Lower lobe of right lung (tissue), 2 donors: ENCODE results near the gene TOX2. TPM values are rescaled to one million over a fixed set of nuclear protein-coding genes. Genes with fewer than 3 reads are reported as not detected.

Experiments
- ATAC-seq, 2 donors: fragments of 200-7000 bp; cut with Tn5 transposase; one replicate each; pipeline ENCODE4 v1.9.1; 2020 to 2022; ENCODE audit warnings: mild to moderate bottlenecking in 2 of 2, moderate library complexity in 2 of 2
- DNase-seq: peaks from one replicate; pipeline ENCODE4 v3.0.0-alpha.2; 2020
- H3K27ac ChIP-seq: fragments of 200-600 bp; one replicate; pipeline ENCODE4 v1.8.0; 2022
- H3K27me3 ChIP-seq: fragments of 200-600 bp; one replicate; pipeline ENCODE4 v1.8.0; 2022; ENCODE audit warnings: low read depth
- H3K36me3 ChIP-seq: fragments of 200-600 bp; one replicate; pipeline ENCODE4 v1.8.0; 2022; ENCODE audit warnings: mild to moderate bottlenecking
- H3K4me1 ChIP-seq: fragments of 200-600 bp; one replicate; pipeline ENCODE4 v1.8.0; 2022
- H3K4me3 ChIP-seq: fragments of 200-600 bp; one replicate; pipeline ENCODE4 v1.8.0; 2022; ENCODE audit warnings: mild to moderate bottlenecking
- H3K9me3 ChIP-seq: fragments of 200-600 bp; one replicate; pipeline ENCODE4 v1.8.0; 2022
- intact Hi-C: fragments of 100-400 bp; cut with DNase I; formaldehyde crosslinking; loops from one replicate; pipeline ENCODE4 v1.11.0; 2022
- total RNA-seq: library from RNA; stranded (reverse); fragmentation: NEBNext Ultra II Directional; extraction: Animal tissue kit (Norgen Biotek cat#: 25700); gene quantifications from one replicate; pipeline ENCODE4 v1.2.1, GENCODE V29; 2021
- TF ChIP-seq, protein P1 (sequence below): fragments of 200-600 bp; IDR thresholded peaks from one replicate; pipeline ENCODE4 v1.8.0; 2022; ENCODE audit warnings: antibody characterized with exemption, mild to moderate bottlenecking
- donor health status: DM: no; HTN: yes; CAD: no; lungs with severe emphysema.

The TOX2 gene
- total RNA-seq, 1 donor from 2014 or later: 16.3 TPM

GRCh38 chr20:44102582-44102981, 187.9 kb downstream of the TOX2 start:
- H3K9me3 ChIP-seq: no peaks in the 10 kb centered on the region
- H3K27ac ChIP-seq: no peak overlapping the region
- H3K27me3 ChIP-seq: peaks cover 3% of the 10 kb centered on the region
- no peak for ATAC-seq
- H3K36me3 ChIP-seq: no peaks in the 10 kb centered on the region
- TF ChIP-seq, protein P1, sequence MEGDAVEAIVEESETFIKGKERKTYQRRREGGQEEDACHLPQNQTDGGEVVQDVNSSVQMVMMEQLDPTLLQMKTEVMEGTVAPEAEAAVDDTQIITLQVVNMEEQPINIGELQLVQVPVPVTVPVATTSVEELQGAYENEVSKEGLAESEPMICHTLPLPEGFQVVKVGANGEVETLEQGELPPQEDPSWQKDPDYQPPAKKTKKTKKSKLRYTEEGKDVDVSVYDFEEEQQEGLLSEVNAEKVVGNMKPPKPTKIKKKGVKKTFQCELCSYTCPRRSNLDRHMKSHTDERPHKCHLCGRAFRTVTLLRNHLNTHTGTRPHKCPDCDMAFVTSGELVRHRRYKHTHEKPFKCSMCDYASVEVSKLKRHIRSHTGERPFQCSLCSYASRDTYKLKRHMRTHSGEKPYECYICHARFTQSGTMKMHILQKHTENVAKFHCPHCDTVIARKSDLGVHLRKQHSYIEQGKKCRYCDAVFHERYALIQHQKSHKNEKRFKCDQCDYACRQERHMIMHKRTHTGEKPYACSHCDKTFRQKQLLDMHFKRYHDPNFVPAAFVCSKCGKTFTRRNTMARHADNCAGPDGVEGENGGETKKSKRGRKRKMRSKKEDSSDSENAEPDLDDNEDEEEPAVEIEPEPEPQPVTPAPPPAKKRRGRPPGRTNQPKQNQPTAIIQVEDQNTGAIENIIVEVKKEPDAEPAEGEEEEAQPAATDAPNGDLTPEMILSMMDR: no peak
- no peak for DNase-seq
- H3K4me1 ChIP-seq: no peaks in the 10 kb centered on the region
- no peak overlapping the region for H3K4me3 ChIP-seq
- intact Hi-C loops: no loop called here

DNA sequence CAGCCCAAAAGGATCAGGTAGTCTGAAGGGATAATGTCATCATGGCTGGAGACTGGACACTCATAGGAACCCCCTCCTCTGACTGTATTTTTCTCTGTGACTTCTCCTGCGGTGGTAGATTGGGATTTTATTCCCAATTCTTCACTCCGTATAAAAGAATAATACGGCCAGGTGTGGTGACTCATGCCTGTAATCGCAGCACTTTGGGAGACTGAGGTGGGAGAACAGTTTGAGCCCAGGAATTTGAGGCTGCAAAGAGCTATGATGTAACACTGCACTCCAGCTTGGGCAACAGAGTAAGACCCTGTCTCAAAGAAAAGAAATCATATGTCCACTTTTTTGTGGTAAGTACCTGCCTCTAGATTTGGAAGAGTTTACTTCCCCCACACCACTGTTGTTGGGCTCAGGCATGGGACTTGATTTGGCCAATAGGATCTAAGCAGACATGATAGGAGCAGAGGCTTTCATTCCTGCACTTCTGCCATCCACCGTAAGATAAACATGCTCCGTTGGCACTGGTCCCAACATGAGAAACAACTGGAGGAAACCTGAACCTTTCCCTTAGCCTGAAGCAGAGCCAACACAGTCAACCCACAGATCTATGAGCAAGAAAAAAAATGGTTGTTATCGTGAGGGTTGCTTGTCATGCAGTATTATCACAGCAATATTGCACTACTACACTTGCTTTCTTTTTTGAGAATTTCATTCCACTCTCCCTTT, 190.3 kb downstream of the TOX2 start:
- no peak for DNase-seq
- Histone ChIP-seq H3K9me3 (no peaks in the 10 kb centered on the region), H3K27me3 (peaks cover 12% of the 10 kb centered on the region), H3K27ac (no peak overlapping the region), H3K4me1 (no peaks in the 10 kb centered on the region), H3K36me3 (no peaks in the 10 kb centered on the region), H3K4me3 (no peak overlapping the region)
- intact Hi-C loops: no loop called here
- TF ChIP-seq, protein P1: no peak
- no peak for ATAC-seq

GRCh38 chr20:44106615-44107014, 192.0 kb downstream of the TOX2 start:
- Histone ChIP-seq H3K4me3 (no peak overlapping the region), H3K4me1 (no peaks in the 10 kb centered on the region), H3K9me3 (no peaks in the 10 kb centered on the region), H3K36me3 (no peaks in the 10 kb centered on the region), H3K27ac (no peak overlapping the region), H3K27me3 (peaks cover 12% of the 10 kb centered on the region)
- intact Hi-C loops: no loop called here
- ATAC-seq: no peak
- TF ChIP-seq, protein P1: no peak
- no peak for DNase-seq

DNA sequence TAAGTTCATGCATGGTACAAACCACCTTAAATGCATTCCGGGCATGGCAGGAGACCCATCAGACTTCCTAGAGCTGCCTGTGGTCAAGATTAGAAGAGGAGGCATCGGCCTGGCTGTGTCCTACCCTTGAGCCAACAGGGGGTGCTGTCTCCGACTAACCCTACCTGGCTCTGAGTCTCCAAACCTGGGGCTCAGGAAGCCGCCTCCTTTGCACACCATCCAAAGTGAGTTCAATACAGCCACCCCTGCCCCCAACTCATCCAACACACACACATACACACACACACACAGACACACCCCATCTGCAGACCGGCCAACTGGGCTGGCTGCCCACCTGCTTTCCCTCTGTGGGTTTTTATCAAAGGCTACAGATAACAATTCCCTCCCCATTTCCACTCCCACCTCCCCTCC, 195.3 kb downstream of the TOX2 start:
- DNase-seq (no peak), ATAC-seq (no peak)
- no peaks in the 10 kb centered on the region for H3K4me1 ChIP-seq
- H3K27me3 ChIP-seq: peaks cover 17% of the 10 kb centered on the region
- H3K4me3 ChIP-seq: no peak overlapping the region
- no peaks in the 10 kb centered on the region for H3K9me3 ChIP-seq
- TF ChIP-seq, protein P1: no peak
- intact Hi-C loops: no loop called here
- H3K36me3 ChIP-seq: no peaks in the 10 kb centered on the region
- no peak overlapping the region for H3K27ac ChIP-seq

- H3K4me1 ChIP-seq: no peaks in the 10 kb centered on the region
- no peaks in the 10 kb centered on the region for H3K9me3 ChIP-seq
- intact Hi-C loops: no loop called here
- no peak overlapping the region for H3K27ac ChIP-seq
- no peak for DNase-seq
- H3K4me3 ChIP-seq: no peak overlapping the region
- ATAC-seq: no peak
- H3K27me3 ChIP-seq: peaks cover 26% of the 10 kb centered on the region
- H3K36me3 ChIP-seq: no peaks in the 10 kb centered on the region
- TF ChIP-seq, protein P1: no peak
These were observed 196.3 kb downstream of the TOX2 start for GRCh38 chr20:44110816-44111568.
